Esophagus squamous epithelium (tissue), 5 donors: ENCODE measurements around the gene GPR42. TPM values are rescaled to one million over a fixed set of nuclear protein-coding genes. Genes with fewer than 3 reads are reported as not detected.

Source experiments
- DNase-seq: peaks from one replicate; lab custom pipeline; 2025; lab: John Stamatoyannopoulos, UW
- H3K27ac ChIP-seq, 4 donors: fragments of 200-600 bp; sonication (generic); one replicate each; pipeline ENCODE4 v1.5.1; 2016 to 2019; ENCODE audit warnings: mild to moderate bottlenecking in 1 of 4
- H3K27me3 ChIP-seq, 4 donors: fragments of 200-600 bp; sonication (generic); 1 replicate in 3 of 4; 2 replicates in 1 of 4; pipeline versions ENCODE4 v1.5.1 to v1.6.0; 2017 to 2021; ENCODE audit warnings: antibody characterized with exemption in 1 of 4
- H3K36me3 ChIP-seq, 3 donors: fragments of 200-600 bp; sonication (generic); one replicate each; pipeline ENCODE4 v1.5.1; 2016 to 2019
- H3K4me1 ChIP-seq, 3 donors: fragments of 200-600 bp; sonication (generic); one replicate each; pipeline ENCODE4 v1.5.1; 2017 to 2019
- H3K4me3 ChIP-seq, 4 donors: fragments of 200-600 bp; sonication (generic); 1 replicate in 3 of 4; 2 replicates in 1 of 4; pipeline ENCODE4 v1.5.1; 2016 to 2019; ENCODE audit warnings: mild to moderate bottlenecking in 2 of 4, moderate library complexity in 1 of 4
- H3K9me3 ChIP-seq, 3 donors: fragments of 200-600 bp; sonication (generic); one replicate each; pipeline ENCODE4 v1.5.1; 2016 to 2019
- CTCF ChIP-seq, 6 experiments: fragments of 450-650 bp in 4 of 6; fragments of 200-600 bp in 2 of 6; sonication (generic) in 2 of 6; IDR thresholded peaks; one replicate each; pipeline ENCODE4 v1.5.1; 2016 to 2019; ENCODE audit warnings: antibody characterized with exemption in 6 of 6, mild to moderate bottlenecking in 4 of 6, moderate library complexity in 4 of 6
- POLR2A ChIP-seq, 4 donors: fragments of 450-650 bp; IDR thresholded peaks; one replicate each; pipeline ENCODE4 v1.6.1; 2017; ENCODE audit warnings: antibody characterized with exemption in 4 of 4, mild to moderate bottlenecking in 4 of 4, moderate library complexity in 3 of 4
- WGBS, 2 donors: methylation state at CpG; one replicate each; pipeline ENCODE4 v1.1.5; 2018; 5-methylcytosine and 5-hydroxymethylcytosine counted together
- intact Hi-C: fragments of 100-400 bp; cut with DNase I; formaldehyde crosslinking; loops from one replicate; pipeline ENCODE4 v1.15.0; 2022
- total RNA-seq, 4 donors: library from RNA; depleted of rRNA; stranded (reverse); fragments of >200 nt; gene quantifications; one replicate each; pipeline ENCODE4 v1.1.0, GENCODE V29; 2016
- donor health status: DM: yes; HTN: yes; CAD: no.

The GPR42 gene
- total RNA-seq, 4 donors from 2014 or later: not detected

GRCh38 chr19:35349614-35350521, 21.0 kb upstream of the GPR42 start:
- Histone ChIP-seq H3K4me3 (no peak overlapping the region), H3K36me3 (no peaks in the 10 kb centered on the region), H3K27ac (no peak overlapping the region), H3K4me1 (peaks cover 0 to 11% (median 0%) of the 10 kb centered on the region in 3 donors), H3K9me3 (no peaks in the 10 kb centered on the region), H3K27me3 (peaks cover 0 to 74% (median 0%) of the 10 kb centered on the region in 4 donors)
- intact Hi-C loops: loop anchor here (5.0 kb wide), 1 partner anchor 147 kb away; no protein-coding TSS in a partner anchor
- WGBS, 2 donors: 57 to 75% methylated on average over 5 to 6 of the region's 17 CpGs
- TF ChIP-seq CTCF (IDR thresholded peaks at IDR 0.05): no peak
- TF ChIP-seq POLR2A (IDR thresholded peaks at IDR 0.05): no peak
- no peak for DNase-seq

- Histone ChIP-seq H3K4me3 (no peak overlapping the region), H3K27ac (no peak overlapping the region), H3K27me3 (peaks cover 0 to 79% (median 0%) of the 10 kb centered on the region in 4 donors), H3K9me3 (no peaks in the 10 kb centered on the region), H3K4me1 (peaks cover 0 to 11% (median 0%) of the 10 kb centered on the region in 3 donors), H3K36me3 (no peaks in the 10 kb centered on the region)
- intact Hi-C loops: loop anchor here (5.0 kb wide), 1 partner anchor 147 kb away; no protein-coding TSS in a partner anchor
- TF ChIP-seq CTCF (IDR thresholded peaks at IDR 0.05) (no peak), POLR2A (IDR thresholded peaks at IDR 0.05) (no peak)
- 78 to 83% methylated on average over 3 of the region's 7 CpGs for WGBS, 2 donors
- DNase-seq: no peak
Observed at GRCh38 chr19:35350591-35350990, 20.3 kb upstream of the GPR42 start.

- intact Hi-C loops: loop anchor here (5.0 kb wide), 1 partner anchor 146 kb away; no protein-coding TSS in a partner anchor
- Histone ChIP-seq H3K9me3 (no peaks in the 10 kb centered on the region), H3K4me1 (peaks cover 0 to 11% (median 0%) of the 10 kb centered on the region in 3 donors), H3K27me3 (peaks cover 0 to 71% (median 0%) of the 10 kb centered on the region in 4 donors), H3K36me3 (no peaks in the 10 kb centered on the region), H3K4me3 (no peak overlapping the region), H3K27ac (no peak overlapping the region)
- TF ChIP-seq POLR2A (IDR thresholded peaks at IDR 0.05): no peak
- no peak for TF ChIP-seq CTCF (IDR thresholded peaks at IDR 0.05)
- no peak for DNase-seq
- WGBS, 2 donors: 83 to 88% methylated on average over 7 to 17 of the region's 47 CpGs
Observed at GRCh38 chr19:35351411-35352176, 19.3 kb upstream of the GPR42 start.

- Histone ChIP-seq H3K27me3 (peaks cover 0 to 74% (median 0%) of the 10 kb centered on the region in 4 donors), H3K4me1 (peaks cover 0 to 6% (median 0%) of the 10 kb centered on the region in 3 donors), H3K36me3 (no peaks in the 10 kb centered on the region), H3K4me3 (no peak overlapping the region), H3K27ac (no peak overlapping the region), H3K9me3 (no peaks in the 10 kb centered on the region)
- TF ChIP-seq POLR2A (IDR thresholded peaks at IDR 0.05) (no peak), CTCF (IDR thresholded peaks at IDR 0.05) (no peak)
- 87 to 90% methylated on average over 2 to 3 of the region's 18 CpGs for WGBS, 2 donors
- DNase-seq: no peak
- intact Hi-C loops: loop anchor here (5.0 kb wide), 1 partner anchor 145 kb away; no protein-coding TSS in a partner anchor
Observed at GRCh38 chr19:35352177-35352447, 18.8 kb upstream of the GPR42 start.
